Measurements from ENCODE around the gene INSIG1. TPM values are rescaled to one million over a fixed set of nuclear protein-coding genes. Genes with fewer than 3 reads are reported as not detected.

Gene INSIG1
- total RNA-seq, 1 experiment from 2014 or later: 60.1 TPM

DNA sequence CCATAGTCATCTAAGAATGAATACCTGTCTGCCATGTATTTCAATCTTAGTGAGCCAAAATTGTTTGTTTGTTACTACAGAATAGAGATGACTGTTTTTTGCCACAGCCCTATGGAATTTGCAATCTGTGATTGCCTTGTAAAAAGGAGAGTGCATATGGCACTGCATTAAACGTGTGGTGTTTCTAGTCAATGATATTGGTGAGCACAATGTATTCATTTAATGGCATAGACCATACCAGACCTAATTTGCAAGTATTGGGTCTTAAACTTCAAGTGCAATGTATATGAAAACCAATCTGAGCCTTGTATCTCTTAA, 11.3 kb downstream of the INSIG1 start:
- DNase-seq: no peak
- ChIA-PET POLR2A (no interaction called here), CTCF (no interaction called here)
- Mint-ChIP-seq H3K4me3 (ENCODE audit: unreplicated experiment) (no peak overlapping the region), H3K27me3 (ENCODE audit: insufficient read depth, unreplicated experiment) (no peaks in the 10 kb centered on the region), H3K36me3 (ENCODE audit: insufficient read depth, unreplicated experiment) (peaks cover 63% of the 10 kb centered on the region), H3K27ac (ENCODE audit: unreplicated experiment) (no peak overlapping the region), H3K9me3 (ENCODE audit: unreplicated experiment) (no peaks in the 10 kb centered on the region), H3K4me1 (ENCODE audit: low read depth, unreplicated experiment) (no peaks in the 10 kb centered on the region)
- Histone ChIP-seq H3K27me3 (replicated peaks; ENCODE audit: control insufficient read depth, insufficient read depth, low read length) (no peaks in the 10 kb centered on the region), H3K4me1 (no peaks in the 10 kb centered on the region), H3K36me3 (ENCODE audit: control insufficient read depth, insufficient read depth, low read length) (no peaks in the 10 kb centered on the region), H3K4me3 (ENCODE audit: low read depth, low read length) (no peak overlapping the region), H3K9me3 (no peaks in the 10 kb centered on the region)
- intact Hi-C loops (cut with micrococcal nuclease; ENCODE audit: unreplicated experiment): no loop called here
- no TSS peak for BruUV-seq (replicated peaks)
- TF ChIP-seq, protein P1, sequence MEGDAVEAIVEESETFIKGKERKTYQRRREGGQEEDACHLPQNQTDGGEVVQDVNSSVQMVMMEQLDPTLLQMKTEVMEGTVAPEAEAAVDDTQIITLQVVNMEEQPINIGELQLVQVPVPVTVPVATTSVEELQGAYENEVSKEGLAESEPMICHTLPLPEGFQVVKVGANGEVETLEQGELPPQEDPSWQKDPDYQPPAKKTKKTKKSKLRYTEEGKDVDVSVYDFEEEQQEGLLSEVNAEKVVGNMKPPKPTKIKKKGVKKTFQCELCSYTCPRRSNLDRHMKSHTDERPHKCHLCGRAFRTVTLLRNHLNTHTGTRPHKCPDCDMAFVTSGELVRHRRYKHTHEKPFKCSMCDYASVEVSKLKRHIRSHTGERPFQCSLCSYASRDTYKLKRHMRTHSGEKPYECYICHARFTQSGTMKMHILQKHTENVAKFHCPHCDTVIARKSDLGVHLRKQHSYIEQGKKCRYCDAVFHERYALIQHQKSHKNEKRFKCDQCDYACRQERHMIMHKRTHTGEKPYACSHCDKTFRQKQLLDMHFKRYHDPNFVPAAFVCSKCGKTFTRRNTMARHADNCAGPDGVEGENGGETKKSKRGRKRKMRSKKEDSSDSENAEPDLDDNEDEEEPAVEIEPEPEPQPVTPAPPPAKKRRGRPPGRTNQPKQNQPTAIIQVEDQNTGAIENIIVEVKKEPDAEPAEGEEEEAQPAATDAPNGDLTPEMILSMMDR (IDR thresholded peaks at IDR 0.05; ENCODE audit: insufficient read depth in 1 of 2, low read depth in 1 of 2, low read length in 1 of 2, severe bottlenecking in 1 of 2, unreplicated experiment in 1 of 2): no peak

DNA sequence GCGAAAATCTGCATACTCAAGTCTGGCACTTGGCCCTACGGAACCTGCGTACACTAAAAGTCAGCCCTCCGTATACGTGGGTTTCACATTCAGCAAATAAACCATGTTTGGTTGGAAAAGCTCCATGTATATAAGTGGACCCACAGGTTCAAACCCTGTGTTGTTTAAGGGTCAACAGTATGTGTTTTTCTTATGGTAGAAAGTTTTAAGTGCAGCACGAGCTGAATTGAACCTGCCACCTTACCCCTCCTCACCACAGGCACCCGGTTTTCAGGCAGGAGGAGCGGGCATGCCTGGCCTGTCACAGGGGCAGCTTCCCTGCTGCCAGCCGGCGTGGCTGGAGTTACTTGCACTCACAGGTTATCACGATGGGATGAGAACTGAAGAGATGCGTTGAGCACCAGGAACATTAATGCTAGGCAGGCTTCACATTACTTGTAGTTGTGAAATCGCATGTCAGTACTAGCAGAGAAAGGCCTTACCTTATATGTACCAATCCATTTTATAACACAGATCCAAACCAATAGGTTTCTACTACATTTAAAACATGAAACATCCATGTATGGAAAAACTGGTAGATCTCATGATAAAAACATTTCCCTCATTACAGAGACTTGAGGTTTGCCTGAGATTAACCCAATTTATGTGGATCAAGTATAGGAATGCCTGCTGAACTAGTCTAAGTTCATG, 12.9 kb downstream of the INSIG1 start:
- ChIA-PET CTCF (interaction anchor here (0.5 kb wide), 1 partner anchor 120 kb away, joined by 7 read pairs; no protein-coding TSS in a partner anchor), POLR2A (no interaction called here)
- Mint-ChIP-seq H3K4me3 (ENCODE audit: unreplicated experiment) (no peak overlapping the region), H3K9me3 (ENCODE audit: unreplicated experiment) (no peaks in the 10 kb centered on the region), H3K27ac (ENCODE audit: unreplicated experiment) (no peak overlapping the region), H3K27me3 (ENCODE audit: insufficient read depth, unreplicated experiment) (no peaks in the 10 kb centered on the region), H3K36me3 (ENCODE audit: insufficient read depth, unreplicated experiment) (peaks cover 47% of the 10 kb centered on the region), H3K4me1 (ENCODE audit: low read depth, unreplicated experiment) (no peaks in the 10 kb centered on the region)
- no peaks in the 10 kb centered on the region for H3K36me3 ChIP-seq (ENCODE audit: control insufficient read depth, insufficient read depth, low read length)
- no peak overlapping the region for H3K4me3 ChIP-seq (ENCODE audit: low read depth, low read length)
- no peaks in the 10 kb centered on the region for H3K4me1 ChIP-seq
- BruUV-seq (replicated peaks): no TSS peak
- H3K27me3 ChIP-seq (replicated peaks; ENCODE audit: control insufficient read depth, insufficient read depth, low read length): no peaks in the 10 kb centered on the region
- no peaks in the 10 kb centered on the region for H3K9me3 ChIP-seq
- TF ChIP-seq, protein P1 (IDR thresholded peaks at IDR 0.05; ENCODE audit: insufficient read depth in 1 of 2, low read depth in 1 of 2, low read length in 1 of 2, severe bottlenecking in 1 of 2, unreplicated experiment in 1 of 2): no peak
- DNase-seq: no peak
- intact Hi-C loops (cut with micrococcal nuclease; ENCODE audit: unreplicated experiment): no loop called here

DNA sequence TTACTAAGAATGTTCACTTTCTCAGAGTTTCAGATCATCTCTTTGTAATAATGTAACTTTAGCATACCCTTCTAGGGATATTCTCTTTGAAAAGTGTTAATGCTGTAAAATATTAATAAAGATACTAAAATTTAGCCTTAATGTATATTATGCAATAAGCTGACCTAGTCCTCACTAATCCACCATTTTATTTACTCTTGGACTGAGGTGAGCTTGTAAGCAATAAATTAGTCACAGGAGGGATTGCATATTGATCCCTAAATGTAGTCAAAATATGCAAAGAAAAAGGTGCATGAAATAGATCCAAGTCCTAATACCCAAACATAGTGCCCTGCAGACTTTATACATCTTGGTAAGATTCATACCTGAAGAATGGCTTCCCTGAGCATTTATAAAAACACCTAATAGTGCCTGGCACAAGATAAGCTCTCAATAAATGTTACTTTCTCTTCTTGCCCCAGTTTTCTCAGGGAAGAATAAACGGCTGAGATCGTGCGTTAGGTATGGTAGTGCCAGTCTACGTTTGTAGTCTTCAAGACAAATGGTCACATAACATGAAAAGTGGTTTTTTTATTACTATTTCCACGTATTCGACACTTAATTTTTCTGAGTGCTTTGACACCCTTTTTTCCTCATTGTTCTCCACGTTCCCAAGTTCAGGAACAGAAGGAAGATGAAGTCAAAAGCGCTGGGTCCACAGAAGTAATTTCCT, 14.3 kb downstream of the INSIG1 start:
- ChIA-PET POLR2A (no interaction called here), CTCF (no interaction called here)
- Mint-ChIP-seq H3K27me3 (ENCODE audit: insufficient read depth, unreplicated experiment) (no peaks in the 10 kb centered on the region), H3K4me1 (ENCODE audit: low read depth, unreplicated experiment) (no peaks in the 10 kb centered on the region), H3K9me3 (ENCODE audit: unreplicated experiment) (no peaks in the 10 kb centered on the region), H3K4me3 (ENCODE audit: unreplicated experiment) (no peak overlapping the region), H3K36me3 (ENCODE audit: insufficient read depth, unreplicated experiment) (peaks cover 34% of the 10 kb centered on the region), H3K27ac (ENCODE audit: unreplicated experiment) (no peak overlapping the region)
- TF ChIP-seq, protein P1 (IDR thresholded peaks at IDR 0.05; ENCODE audit: insufficient read depth in 1 of 2, low read depth in 1 of 2, low read length in 1 of 2, severe bottlenecking in 1 of 2, unreplicated experiment in 1 of 2): no peak
- DNase-seq: no peak
- Histone ChIP-seq H3K4me3 (ENCODE audit: low read depth, low read length) (no peak overlapping the region), H3K36me3 (ENCODE audit: control insufficient read depth, insufficient read depth, low read length) (no peaks in the 10 kb centered on the region), H3K27me3 (replicated peaks; ENCODE audit: control insufficient read depth, insufficient read depth, low read length) (no peaks in the 10 kb centered on the region), H3K9me3 (no peaks in the 10 kb centered on the region), H3K4me1 (no peaks in the 10 kb centered on the region)
- BruUV-seq (replicated peaks): no TSS peak
- intact Hi-C loops (cut with micrococcal nuclease; ENCODE audit: unreplicated experiment): no loop called here

Measured in Caco-2 (cell line).